Upper lobe of left lung (tissue), 6 donors: Measurements from ENCODE around the gene ADH6. TPM values are rescaled to one million over a fixed set of nuclear protein-coding genes. Genes with fewer than 3 reads are reported as not detected.
A peak's percentile ranks its signal among the peaks of the same experiment; 100 is the strongest.
"Not testable (repeated sequence)": the region's sequence is repeated elsewhere in the genome, so short reads cannot be mapped to it uniquely, and the experiment has no call there.

Source experiments
- ATAC-seq, 2 donors: fragments of 200-7000 bp; cut with Tn5 transposase; one replicate each; pipeline ENCODE4 v1.9.1; 2022; ENCODE audit warnings: mild to moderate bottlenecking in 2 of 2, moderate library complexity in 2 of 2; ENCODE audit not compliant: low FRiP score in 2 of 2
- DNase-seq, 2 donors: peaks; one replicate each; pipeline ENCODE4 v3.0.0-alpha.2; 2019 to 2020
- H3K27ac ChIP-seq, 4 donors: fragments of 200-600 bp; sonication (generic); one replicate each; pipeline ENCODE4 v1.5.1; 2016 to 2019
- H3K27me3 ChIP-seq, 4 donors: fragments of 200-600 bp; sonication (generic); one replicate each; pipeline ENCODE4 v1.5.1; 2017 to 2019
- H3K36me3 ChIP-seq, 4 donors: fragments of 200-600 bp; sonication (generic); one replicate each; pipeline ENCODE4 v1.5.1; 2016 to 2019
- H3K4me1 ChIP-seq, 4 donors: fragments of 200-600 bp; sonication (generic); one replicate each; pipeline ENCODE4 v1.5.1; 2018 to 2019
- H3K4me3 ChIP-seq, 4 donors: fragments of 200-600 bp; sonication (generic); one replicate each; pipeline ENCODE4 v1.5.1; 2017 to 2019; ENCODE audit warnings: mild to moderate bottlenecking in 2 of 4, moderate library complexity in 1 of 4
- H3K9me3 ChIP-seq, 4 donors: fragments of 200-600 bp; sonication (generic); one replicate each; pipeline ENCODE4 v1.5.1; 2018 to 2019
- CTCF ChIP-seq, 6 experiments: fragments of 450-650 bp in 4 of 6; fragments of 200-600 bp in 2 of 6; sonication (generic) in 2 of 6; IDR thresholded peaks; one replicate each; pipeline ENCODE4 v1.5.1; 2016 to 2019; ENCODE audit warnings: antibody characterized with exemption in 6 of 6
- EP300 ChIP-seq, 4 donors: sonication (generic); formaldehyde crosslinking; IDR thresholded peaks; one replicate each; pipeline ENCODE4 v1.5.1; 2017; ENCODE audit warnings: antibody characterized with exemption in 4 of 4, control low read depth in 2 of 4
- POLR2A ChIP-seq, 4 donors: fragments of 450-650 bp; IDR thresholded peaks; one replicate each; pipeline ENCODE4 v1.5.1; 2016 to 2017; ENCODE audit warnings: antibody characterized with exemption in 4 of 4, mild to moderate bottlenecking in 2 of 4
- POLR2AphosphoS5 ChIP-seq, 2 donors: sonication (generic); formaldehyde crosslinking; IDR thresholded peaks; one replicate each; pipeline ENCODE4 v1.5.1; 2017; ENCODE audit warnings: antibody characterized with exemption in 2 of 2
- WGBS, 2 donors: methylation state at CpG; one replicate each; pipeline ENCODE4 v1.1.5; 2017 to 2018; 5-methylcytosine and 5-hydroxymethylcytosine counted together
- total RNA-seq, 6 donors: library from RNA; depleted of rRNA in 4 of 6; stranded (reverse); fragments of >200 nt in 4 of 6; gene quantifications; one replicate each; pipeline versions ENCODE4 v1.1.0 to v1.2.1, GENCODE V29; 2016 to 2021
- donor health status: DM: no; HTN: no; CAD: no; lungs with moderate emphysema.
- donor health status: DM: no; HTN: yes; CAD: no; lungs with severe emphysema.

Gene ADH6
- total RNA-seq, 6 donors from 2014 or later: 0.30 to 1.3 (median 0.39) TPM; not detected in 2

GRCh38 chr4:99201690-99202089 is 17.4 kb downstream of the ADH6 start:
- Histone ChIP-seq H3K4me3 (no peak overlapping the region), H3K9me3 (no peaks in the 10 kb centered on the region), H3K27ac (peak overlapping the region in 1 of 4 donors; percentile 79), H3K4me1 (peaks cover 8 to 20% (median 14%) of the 10 kb centered on the region in 4 donors), H3K36me3 (no peaks in the 10 kb centered on the region), H3K27me3 (no peaks in the 10 kb centered on the region)
- ATAC-seq (peak in 1 of 2 donors; percentile 54), DNase-seq (no peak)
- WGBS, 2 donors: 52 to 59% methylated on average over 3 of the region's 3 CpGs
- TF ChIP-seq EP300 (IDR thresholded peaks at IDR 0.05) (no peak), CTCF (IDR thresholded peaks at IDR 0.05) (peak in 1 of 6 experiments; percentile 11)

GRCh38 chr4:99200138-99200537 is 18.9 kb downstream of the ADH6 start:
- no peak for TF ChIP-seq POLR2A (IDR thresholded peaks at IDR 0.05)
- TF ChIP-seq EP300 (IDR thresholded peaks at IDR 0.05): no peak
- no peak for TF ChIP-seq CTCF (IDR thresholded peaks at IDR 0.05)
- no peak for TF ChIP-seq POLR2AphosphoS5 (IDR thresholded peaks at IDR 0.05)
- Histone ChIP-seq H3K27me3 (no peaks in the 10 kb centered on the region), H3K27ac (no peak overlapping the region), H3K4me3 (no peak overlapping the region), H3K4me1 (peaks cover 5 to 20% (median 13%) of the 10 kb centered on the region in 4 donors), H3K36me3 (no peaks in the 10 kb centered on the region), H3K9me3 (no peaks in the 10 kb centered on the region)
- WGBS, 2 donors: 97 to 100% methylated on average over 1 of the region's 1 CpG
- DNase-seq (no peak), ATAC-seq (no peak)

- H3K4me1 ChIP-seq: peaks cover 0 to 8% (median 4%) of the 10 kb centered on the region in 4 donors
- H3K27ac ChIP-seq: peak overlapping the region in 2 of 4 donors; percentile 10 to 46
- DNase-seq: no peak
- ATAC-seq: no peak
- H3K4me3 ChIP-seq: peak overlapping the region in 1 of 4 donors; percentile 26
- no peak for TF ChIP-seq POLR2A (IDR thresholded peaks at IDR 0.05)
- TF ChIP-seq EP300 (IDR thresholded peaks at IDR 0.05): no peak
- no peak for TF ChIP-seq POLR2AphosphoS5 (IDR thresholded peaks at IDR 0.05)
- TF ChIP-seq CTCF (IDR thresholded peaks at IDR 0.05): no peak
- peaks cover 0 to 4% (median 1%) of the 10 kb centered on the region in 4 donors for H3K9me3 ChIP-seq
- no peaks in the 10 kb centered on the region for H3K27me3 ChIP-seq
- 31 to 47% methylated on average over 5 of the region's 5 CpGs for WGBS, 2 donors
- no peaks in the 10 kb centered on the region for H3K36me3 ChIP-seq
Observed at GRCh38 chr4:99190336-99190735, 28.7 kb downstream of the ADH6 start.

GRCh38 chr4:99189900-99190299 is 29.1 kb downstream of the ADH6 start:
- H3K4me1 ChIP-seq, H3K36me3 ChIP-seq, H3K27me3 ChIP-seq, ATAC-seq, DNase-seq, H3K9me3 ChIP-seq: not testable (repeated sequence)
- 58 to 74% methylated on average over 3 of the region's 3 CpGs for WGBS, 2 donors
- Histone ChIP-seq H3K27ac (peak overlapping the region in 2 of 4 donors; percentile 10 to 46), H3K4me3 (peak overlapping the region in 1 of 4 donors; percentile 26)

- 84 to 88% methylated on average over 1 of the region's 1 CpG for WGBS, 2 donors
Observed at GRCh38 chr4:99186029-99186428, 33.0 kb downstream of the ADH6 start.

More at GRCh38 chr4:99186029-99186428, 33.0 kb downstream of the ADH6 start:
- Histone ChIP-seq H3K9me3 (peaks cover 0 to 4% (median 2%) of the 10 kb centered on the region in 4 donors), H3K27ac (no peak overlapping the region), H3K36me3 (no peaks in the 10 kb centered on the region), H3K27me3 (no peaks in the 10 kb centered on the region), H3K4me1 (peaks cover 0 to 8% (median 4%) of the 10 kb centered on the region in 4 donors), H3K4me3 (no peak overlapping the region)
- DNase-seq (no peak), ATAC-seq (no peak)
- no peak for TF ChIP-seq CTCF (IDR thresholded peaks at IDR 0.05)
- TF ChIP-seq EP300 (IDR thresholded peaks at IDR 0.05): no peak
- no peak for TF ChIP-seq POLR2AphosphoS5 (IDR thresholded peaks at IDR 0.05)
- no peak for TF ChIP-seq POLR2A (IDR thresholded peaks at IDR 0.05)
